Stomach (tissue), 9 donors: ENCODE data around the gene PSMD13. TPM values are rescaled to one million over a fixed set of nuclear protein-coding genes. Genes with fewer than 3 reads are reported as not detected.
"Not testable (repeated sequence)": the region's sequence is repeated elsewhere in the genome, so short reads cannot be mapped to it uniquely, and the experiment has no call there.

Source experiments
- DNase-seq, 2 donors: peaks; one replicate each; pipeline versions ENCODE4 v3.0.0 to v3.0.0-alpha.2; 2013 to 2019
- H3K27ac ChIP-seq, 5 donors: fragments of 200-600 bp in 4 of 5; sonication (generic) in 4 of 5; one replicate each; pipeline ENCODE4 v1.5.1; 2013 to 2019; ENCODE audit warnings: mild to moderate bottlenecking in 1 of 5, moderate library complexity in 1 of 5
- H3K27me3 ChIP-seq, 3 donors: fragments of 200-600 bp; sonication (generic); one replicate each; pipeline ENCODE4 v1.5.1; 2017 to 2019; ENCODE audit warnings: mixed run types in 1 of 3
- H3K36me3 ChIP-seq, 4 donors: fragments of 200-600 bp; sonication (generic); 1 replicate in 3 of 4; 2 replicates in 1 of 4; pipeline ENCODE4 v1.5.1; 2016 to 2019
- H3K4me1 ChIP-seq, 4 donors: fragments of 200-600 bp; sonication (generic); one replicate each; pipeline ENCODE4 v1.5.1; 2016 to 2019
- H3K4me3 ChIP-seq, 4 donors: fragments of 200-600 bp; sonication (generic) in 3 of 4; one replicate each; pipeline ENCODE4 v1.5.1; 2016 to 2019; ENCODE audit warnings: mild to moderate bottlenecking in 1 of 4
- H3K9me3 ChIP-seq, 4 donors: fragments of 200-600 bp; sonication (generic); one replicate each; pipeline ENCODE4 v1.5.1; 2016 to 2019
- EP300 ChIP-seq: sonication (generic); formaldehyde crosslinking; IDR thresholded peaks from one replicate; pipeline ENCODE4 v1.6.1; 2017; ENCODE audit warnings: antibody characterized with exemption
- POLR2A ChIP-seq, 4 donors: fragments of 450-650 bp; IDR thresholded peaks; one replicate each; pipeline ENCODE4 v1.6.1; 2016; ENCODE audit warnings: antibody characterized with exemption in 4 of 4, control low read depth in 2 of 4, mild to moderate bottlenecking in 1 of 4, moderate library complexity in 1 of 4
- POLR2AphosphoS5 ChIP-seq, 3 donors: sonication (generic); formaldehyde crosslinking; IDR thresholded peaks; one replicate each; pipeline ENCODE4 v1.6.1; 2016; ENCODE audit warnings: antibody characterized with exemption in 3 of 3
- whole genome bisulfite sequencing, 5 donors: extraction: QIAGEN DNeasy Blood & Tissue Kit in 3 of 5; methylation state at CpG; one replicate each; pipeline versions ENCODE4 v1.1.5 to v1.1.7; 2013 to 2018; 5-methylcytosine and 5-hydroxymethylcytosine counted together
- intact Hi-C: fragments of 100-400 bp; cut with DNase I; formaldehyde crosslinking; loops from one replicate; pipeline ENCODE4 v1.15.1; 2023; ENCODE audit warnings: low total_unique reads
- polyA plus RNA-seq, 3 donors: library from polyadenylated mRNA; stranded (reverse); fragments of 200-250 nt; gene quantifications; one replicate each; pipeline ENCODE4 v1.2.3, GENCODE V29; 2013
- total RNA-seq, 5 donors: library from RNA; depleted of rRNA; stranded (reverse); fragments of >200 nt; gene quantifications; one replicate each; pipeline versions ENCODE4 v1.1.0 to v1.2.3, GENCODE V29; 2014 to 2016
- TF ChIP-seq, protein P1 (sequence below), 7 experiments: fragments of 450-650 bp in 4 of 7; fragments of 200-600 bp in 3 of 7; sonication (generic) in 3 of 7; IDR thresholded peaks; one replicate each; pipeline ENCODE4 v1.5.1; 2016 to 2019; ENCODE audit warnings: antibody characterized with exemption in 7 of 7, control low read depth in 2 of 7, mild to moderate bottlenecking in 1 of 7
- donor health status: healthy with polysubstance abuse.
- donor health status: Bipolar disorder and iron deficiency.
- donor health status: healthy.

The PSMD13 gene
- total and polyA plus RNA-seq, 8 donors: 36.2 to 132 (median 111) TPM

DNA sequence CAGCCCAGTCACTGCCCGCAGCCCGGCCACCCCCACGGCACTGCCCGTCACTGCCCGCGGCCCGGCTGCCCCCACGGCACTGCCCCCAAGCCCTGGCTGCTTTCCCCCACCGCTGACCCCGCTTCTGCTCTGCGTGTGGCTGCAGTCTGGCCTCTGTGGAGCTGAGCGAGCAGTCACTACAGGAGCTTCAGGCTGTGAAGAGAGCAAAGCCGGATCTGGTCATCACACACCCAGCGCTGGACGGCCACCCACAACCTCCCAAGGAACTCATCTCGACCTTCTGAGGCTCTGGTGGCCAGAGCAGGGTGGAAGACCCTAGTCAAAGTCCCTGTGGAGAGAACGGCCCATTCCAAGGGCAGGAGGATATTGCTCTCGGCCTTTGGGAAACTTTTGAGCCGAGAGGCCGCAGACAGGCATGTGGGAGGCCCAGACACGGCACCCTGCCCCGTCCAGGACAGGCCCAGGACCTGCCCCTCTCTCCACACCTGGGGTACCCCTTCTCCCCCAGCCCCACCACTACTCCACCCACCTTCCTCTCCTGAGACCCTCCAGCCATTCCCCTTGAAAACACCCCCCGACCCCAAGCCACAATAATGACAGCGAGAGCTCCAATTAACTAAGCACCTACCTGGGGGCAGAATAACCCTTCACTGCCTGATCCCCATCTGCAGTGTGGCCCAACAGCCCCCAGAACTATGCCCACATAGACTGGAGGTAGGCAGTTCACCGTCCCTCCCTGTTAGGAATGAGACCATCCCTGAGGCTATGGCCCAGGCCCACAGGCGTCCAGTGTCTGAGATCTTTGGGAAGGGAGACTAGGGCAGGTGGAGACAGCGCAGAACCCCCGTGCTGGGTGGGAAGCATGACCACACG lies 48.5 kb downstream of the PSMD13 start:
- no peaks in the 10 kb centered on the region for H3K36me3 ChIP-seq
- intact Hi-C loops: no loop called here
- 80 to 86% (median 84%) methylated on average over 28 to 29 of the region's 29 CpGs for WGBS, 5 donors
- no peak overlapping the region for H3K4me3 ChIP-seq
- no peaks in the 10 kb centered on the region for H3K9me3 ChIP-seq
- TF ChIP-seq POLR2AphosphoS5 (IDR thresholded peaks at IDR 0.05) (no peak), POLR2A (IDR thresholded peaks at IDR 0.05) (no peak), EP300 (no peak)
- TF ChIP-seq, protein P1, sequence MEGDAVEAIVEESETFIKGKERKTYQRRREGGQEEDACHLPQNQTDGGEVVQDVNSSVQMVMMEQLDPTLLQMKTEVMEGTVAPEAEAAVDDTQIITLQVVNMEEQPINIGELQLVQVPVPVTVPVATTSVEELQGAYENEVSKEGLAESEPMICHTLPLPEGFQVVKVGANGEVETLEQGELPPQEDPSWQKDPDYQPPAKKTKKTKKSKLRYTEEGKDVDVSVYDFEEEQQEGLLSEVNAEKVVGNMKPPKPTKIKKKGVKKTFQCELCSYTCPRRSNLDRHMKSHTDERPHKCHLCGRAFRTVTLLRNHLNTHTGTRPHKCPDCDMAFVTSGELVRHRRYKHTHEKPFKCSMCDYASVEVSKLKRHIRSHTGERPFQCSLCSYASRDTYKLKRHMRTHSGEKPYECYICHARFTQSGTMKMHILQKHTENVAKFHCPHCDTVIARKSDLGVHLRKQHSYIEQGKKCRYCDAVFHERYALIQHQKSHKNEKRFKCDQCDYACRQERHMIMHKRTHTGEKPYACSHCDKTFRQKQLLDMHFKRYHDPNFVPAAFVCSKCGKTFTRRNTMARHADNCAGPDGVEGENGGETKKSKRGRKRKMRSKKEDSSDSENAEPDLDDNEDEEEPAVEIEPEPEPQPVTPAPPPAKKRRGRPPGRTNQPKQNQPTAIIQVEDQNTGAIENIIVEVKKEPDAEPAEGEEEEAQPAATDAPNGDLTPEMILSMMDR (IDR thresholded peaks at IDR 0.05): no peak
- DNase-seq: no peak
- H3K27me3 ChIP-seq: peaks cover 15 to 73% (median 43%) of the 10 kb centered on the region in 3 donors
- H3K27ac ChIP-seq: no peak overlapping the region
- peaks cover 13 to 45% (median 37%) of the 10 kb centered on the region in 4 donors for H3K4me1 ChIP-seq

DNA sequence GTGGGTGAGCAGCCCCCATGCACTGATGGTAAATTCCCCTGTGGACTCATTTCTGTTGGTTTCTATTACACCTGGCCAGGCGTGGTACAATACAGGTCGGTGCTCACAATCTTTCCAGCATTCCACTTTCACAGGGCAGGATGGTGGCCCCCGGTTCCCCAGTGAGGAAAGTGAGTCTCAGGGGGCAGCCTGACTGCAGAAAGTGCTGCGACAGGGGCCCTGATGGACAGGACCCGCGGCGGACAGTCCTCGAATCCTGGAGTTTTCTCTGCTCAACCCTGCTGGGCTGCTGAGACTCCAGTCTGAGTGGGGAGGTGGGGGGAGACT lies 49.1 kb downstream of the PSMD13 start:
- Histone ChIP-seq H3K36me3 (peaks cover 0 to 2% (median 0%) of the 10 kb centered on the region in 4 donors), H3K27ac (no peak overlapping the region), H3K27me3 (peaks cover 11 to 67% (median 37%) of the 10 kb centered on the region in 3 donors), H3K9me3 (no peaks in the 10 kb centered on the region), H3K4me1 (peaks cover 7 to 45% (median 36%) of the 10 kb centered on the region in 4 donors), H3K4me3 (no peak overlapping the region)
- DNase-seq: no peak
- 81 to 90% (median 87%) methylated on average over 6 to 8 of the region's 8 CpGs for WGBS, 5 donors
- intact Hi-C loops: no loop called here
- TF ChIP-seq, protein P1 (IDR thresholded peaks at IDR 0.05): no peak
- TF ChIP-seq EP300 (no peak), POLR2AphosphoS5 (IDR thresholded peaks at IDR 0.05) (no peak)

DNA sequence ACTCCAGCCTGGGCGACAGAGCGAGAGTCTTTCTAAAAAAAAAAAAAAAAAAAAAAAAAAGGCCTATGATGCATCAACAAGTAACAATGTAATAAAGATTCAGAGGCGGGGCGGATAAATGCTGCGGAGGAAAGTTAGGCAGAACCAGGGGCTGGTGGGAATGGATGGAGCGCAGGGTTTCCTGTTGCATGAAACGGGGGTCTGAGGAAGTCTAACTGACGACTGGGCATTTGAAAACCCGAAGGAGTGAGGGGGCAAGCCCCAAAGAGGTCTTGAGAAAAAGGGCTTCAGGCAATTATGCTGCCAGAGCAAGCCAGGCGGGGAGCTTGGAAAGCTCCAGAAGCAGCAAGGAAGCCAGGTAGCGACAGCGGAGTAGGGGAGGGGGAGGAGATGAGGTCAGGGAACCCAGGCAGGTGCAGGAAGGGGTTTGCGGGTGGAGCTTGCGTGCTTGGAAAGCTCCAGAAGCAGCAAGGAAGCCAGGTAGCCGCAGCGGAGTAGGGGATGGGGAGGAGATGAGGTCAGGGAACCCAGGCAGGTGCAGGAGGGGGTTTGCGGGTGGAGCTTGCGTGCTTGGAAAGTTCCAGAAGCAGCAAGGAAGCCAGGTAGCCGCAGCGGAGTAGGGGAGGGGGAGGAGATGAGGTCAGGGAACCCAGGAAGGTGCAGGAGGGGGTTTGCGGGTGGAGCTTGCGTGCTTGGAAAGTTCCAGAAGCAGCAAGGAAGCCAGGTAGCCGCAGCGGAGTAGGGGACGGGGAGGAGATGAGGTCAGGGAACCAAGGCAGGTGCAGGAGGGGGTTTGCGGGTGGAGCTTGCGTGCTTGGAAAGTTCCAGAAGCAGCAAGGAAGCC lies 50.4 kb downstream of the PSMD13 start:
- peaks cover 0 to 53% (median 23%) of the 10 kb centered on the region in 3 donors for H3K27me3 ChIP-seq
- peak overlapping the region; percentile 63 to 87 (median 76) for H3K4me3 ChIP-seq
- H3K9me3 ChIP-seq, intact Hi-C loops: not testable (repeated sequence)
- peak overlapping the region in 2 of 5 donors; percentile 14 to 83 for H3K27ac ChIP-seq
- peaks cover 0 to 13% (median 5%) of the 10 kb centered on the region in 4 donors for H3K36me3 ChIP-seq
- peak in 1 of 2 donors; percentile 59 for DNase-seq
- 73 to 86% (median 78%) methylated on average over 25 to 27 of the region's 27 CpGs for WGBS, 5 donors
- peaks cover 4 to 31% (median 28%) of the 10 kb centered on the region in 4 donors for H3K4me1 ChIP-seq

DNA sequence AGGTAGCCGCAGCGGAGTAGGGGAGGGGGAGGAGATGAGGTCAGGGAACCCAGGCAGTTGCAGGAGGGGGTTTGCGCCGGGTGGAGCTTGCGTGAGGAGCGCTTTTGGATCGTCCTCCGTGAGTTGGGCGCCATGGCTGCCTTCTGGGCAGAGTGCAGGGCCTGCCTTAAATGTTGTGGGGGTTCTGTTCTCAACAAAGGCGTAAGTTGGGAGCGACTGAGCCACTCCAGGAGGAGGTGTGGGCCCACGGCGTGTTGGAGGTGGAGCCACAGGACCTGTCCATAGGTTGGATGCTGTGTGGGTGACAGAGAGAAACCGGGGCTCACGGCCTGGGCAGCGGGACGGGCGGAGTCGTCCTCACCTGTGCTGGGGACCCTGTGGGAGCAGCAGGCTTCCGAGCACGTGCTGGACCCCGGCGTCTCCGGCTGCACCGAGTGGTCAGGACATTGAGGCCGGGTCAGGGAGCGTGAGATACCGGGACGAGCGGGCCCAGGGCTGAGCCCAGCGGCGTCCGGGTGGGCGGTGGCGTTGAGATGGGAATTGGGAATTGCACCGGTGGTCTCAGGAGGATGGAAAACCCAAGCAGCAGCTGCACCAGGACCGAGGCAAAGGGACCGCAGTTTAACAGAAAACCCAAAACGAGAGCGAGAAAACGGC lies 51.2 kb downstream of the PSMD13 start:
- WGBS, 5 donors: 23 to 40% (median 25%) methylated on average over 27 to 41 of the region's 41 CpGs
- peak in 1 of 2 donors; percentile 41 for DNase-seq
- H3K27ac ChIP-seq: peak overlapping the region; percentile 9 to 83 (median 80)
- H3K4me1 ChIP-seq: peaks cover 4 to 31% (median 28%) of the 10 kb centered on the region in 4 donors
- peak overlapping the region; percentile 63 to 87 (median 76) for H3K4me3 ChIP-seq
- H3K36me3 ChIP-seq: peaks cover 0 to 19% (median 11%) of the 10 kb centered on the region in 4 donors
- intact Hi-C loops: no loop called here
- TF ChIP-seq, protein P1 (IDR thresholded peaks at IDR 0.05): no peak
- TF ChIP-seq POLR2AphosphoS5 (IDR thresholded peaks at IDR 0.05) (no peak), POLR2A (IDR thresholded peaks at IDR 0.05) (no peak)
- peaks cover 0 to 46% (median 16%) of the 10 kb centered on the region in 3 donors for H3K27me3 ChIP-seq
- no peaks in the 10 kb centered on the region for H3K9me3 ChIP-seq
